NCI-H2029 treated with DMSO at 0.1 percent for 48 hours (cell line): ENCODE results near the gene RPS29.

ENCODE experiments used
- DNase-seq: peaks from one replicate; lab custom pipeline; 2025; lab: John Stamatoyannopoulos, UW

RPS29 gene

GRCh38 chr14:49550286-49551184 lies 35.6 kb downstream of the RPS29 start:
- no peak for DNase-seq

GRCh38 chr14:49549881-49550280 lies 36.3 kb downstream of the RPS29 start:
- no peak for DNase-seq

- no peak for DNase-seq
Measured at GRCh38 chr14:49549446-49549845, 36.7 kb downstream of the RPS29 start.

DNA sequence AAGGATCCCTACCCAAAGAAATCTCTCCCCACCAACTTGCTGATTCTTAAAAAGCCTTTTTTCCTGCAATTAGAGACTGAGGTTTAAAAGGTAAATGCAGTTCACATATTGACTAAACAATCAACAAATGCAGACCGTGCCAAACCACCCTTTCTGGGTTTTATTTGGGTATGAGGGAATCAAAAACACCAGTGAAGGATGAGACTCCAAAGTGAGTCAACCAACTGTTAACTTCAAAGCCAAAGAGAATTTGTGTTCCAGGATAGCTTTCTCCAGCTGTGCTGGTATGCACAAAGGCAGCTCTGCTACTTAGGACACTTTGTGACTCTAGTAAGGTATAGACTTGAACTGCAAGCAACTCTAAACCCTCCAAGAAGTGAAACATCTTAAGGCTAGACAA lies 39.4 kb downstream of the RPS29 start:
- no peak for DNase-seq

DNA sequence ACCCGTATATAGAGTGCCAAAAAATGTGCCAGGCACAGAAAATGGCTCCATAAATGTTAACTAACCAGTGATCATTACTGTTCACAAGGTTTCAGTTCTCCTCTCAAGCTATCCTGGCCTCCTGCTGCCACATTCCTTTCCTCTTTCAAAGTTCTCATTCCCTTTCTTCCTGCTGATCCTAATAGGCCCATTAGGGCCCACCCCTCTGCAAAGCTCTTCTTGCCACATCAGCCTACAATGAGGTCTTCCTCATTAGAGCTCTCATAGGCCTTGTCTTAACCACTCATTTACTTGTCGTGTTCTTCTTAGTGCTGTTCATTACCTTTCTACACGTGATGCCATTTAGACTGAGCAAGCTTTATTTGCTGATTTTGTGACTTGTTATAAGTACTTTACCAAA lies 40.5 kb downstream of the RPS29 start:
- no peak for DNase-seq

GRCh38 chr14:49545071-49545470 lies 41.1 kb downstream of the RPS29 start:
- no peak for DNase-seq

GRCh38 chr14:49541049-49541448 lies 45.1 kb downstream of the RPS29 start:
- no peak for DNase-seq

GRCh38 chr14:49538852-49539251 lies 47.3 kb downstream of the RPS29 start:
- DNase-seq = no peak
